CD4-positive, CD25-positive, alpha-beta regulatory T cell (primary cell): ENCODE data around the gene ST3GAL3. TPM values are rescaled to one million over a fixed set of nuclear protein-coding genes. Genes with fewer than 3 reads are reported as not detected.

ENCODE experiments used
- ATAC-seq, 2 donors: fragments of 150-1000 bp; cut with Tn5 transposase; one replicate each; pipeline ENCODE4 v1.10.0; 2021; ENCODE audit warnings: low read depth in 2 of 2, moderate number of reproducible peaks in 2 of 2, moderate library complexity in 1 of 2
- DNase-seq, 3 donors: peaks; one replicate each; pipeline versions ENCODE4 v3.0.0 to v3.0.0-alpha.2; 2012 to 2022; ENCODE audit warnings: mixed read lengths in 1 of 3
- H3K27ac ChIP-seq: one replicate; pipeline ENCODE4 v1.7.0; 2013; ENCODE audit warnings: mild to moderate bottlenecking, low read length; ENCODE audit not compliant: insufficient read depth, poor library complexity, severe bottlenecking
- H3K27me3 ChIP-seq: one replicate; pipeline ENCODE4 v1.7.0; 2013; ENCODE audit warnings: low read length; ENCODE audit not compliant: control insufficient read depth, insufficient read depth
- H3K36me3 ChIP-seq: one replicate; pipeline ENCODE4 v1.7.0; 2013; ENCODE audit warnings: mild to moderate bottlenecking, low read length, moderate library complexity; ENCODE audit not compliant: control insufficient read depth, insufficient read depth
- H3K4me1 ChIP-seq: 2 replicates; pipeline ENCODE4 v1.7.0; 2013; ENCODE audit warnings: mild to moderate bottlenecking, low read length; ENCODE audit not compliant: insufficient read depth, control insufficient read depth, poor library complexity, severe bottlenecking
- H3K4me3 ChIP-seq: one replicate; pipeline ENCODE4 v1.7.0; 2013; ENCODE audit warnings: low read depth, mild to moderate bottlenecking, low read length, moderate library complexity
- H3K9me3 ChIP-seq, 2 experiments: 1 replicate in 1 of 2; 2 replicates in 1 of 2; pipeline ENCODE4 v1.7.0; 2013; ENCODE audit warnings: low read length in 2 of 2, mild to moderate bottlenecking in 1 of 2, moderate library complexity in 1 of 2; ENCODE audit not compliant: control insufficient read depth in 2 of 2
- H3K27ac Mint-ChIP-seq, 3 donors: one replicate each; pipeline ENCODE4 v1.8.0; 2020 to 2022; ENCODE audit warnings: mild to moderate bottlenecking in 3 of 3, mixed read lengths in 3 of 3, moderate library complexity in 2 of 3
- H3K27me3 Mint-ChIP-seq: one replicate; pipeline ENCODE4 v1.8.0; 2022; ENCODE audit warnings: mild to moderate bottlenecking, mixed read lengths
- H3K36me3 Mint-ChIP-seq: one replicate; pipeline ENCODE4 v1.8.0; 2020; ENCODE audit warnings: mixed read lengths
- H3K4me1 Mint-ChIP-seq, 4 donors: one replicate each; pipeline ENCODE4 v1.8.0; 2020 to 2022; ENCODE audit warnings: mixed read lengths in 4 of 4, mild to moderate bottlenecking in 1 of 4
- H3K4me3 Mint-ChIP-seq, 4 donors: one replicate each; pipeline ENCODE4 v1.8.0; 2020 to 2022; ENCODE audit warnings: mild to moderate bottlenecking in 4 of 4, mixed read lengths in 4 of 4, moderate library complexity in 3 of 4
- H3K9me3 Mint-ChIP-seq, 7 donors: one replicate each; pipeline ENCODE4 v1.8.0; 2020 to 2022; ENCODE audit warnings: mixed read lengths in 7 of 7, mild to moderate bottlenecking in 3 of 7, moderate library complexity in 2 of 7
- polyA plus RNA-seq, 4 donors: library from polyadenylated mRNA; unstranded; fragments of 300-500 nt; fragmentation: Illumina TruSeq; gene quantifications; one replicate each; pipeline ENCODE4 v1.2.3, GENCODE V29; 2021
- total RNA-seq: library from RNA; stranded (reverse); gene quantifications from one replicate; pipeline ENCODE4 v1.2.3, GENCODE V29; 2022

ST3GAL3 gene
- total and polyA plus RNA-seq, 5 donors from 2014 or later: 5.7 to 25.0 (median 8.5) TPM

DNA sequence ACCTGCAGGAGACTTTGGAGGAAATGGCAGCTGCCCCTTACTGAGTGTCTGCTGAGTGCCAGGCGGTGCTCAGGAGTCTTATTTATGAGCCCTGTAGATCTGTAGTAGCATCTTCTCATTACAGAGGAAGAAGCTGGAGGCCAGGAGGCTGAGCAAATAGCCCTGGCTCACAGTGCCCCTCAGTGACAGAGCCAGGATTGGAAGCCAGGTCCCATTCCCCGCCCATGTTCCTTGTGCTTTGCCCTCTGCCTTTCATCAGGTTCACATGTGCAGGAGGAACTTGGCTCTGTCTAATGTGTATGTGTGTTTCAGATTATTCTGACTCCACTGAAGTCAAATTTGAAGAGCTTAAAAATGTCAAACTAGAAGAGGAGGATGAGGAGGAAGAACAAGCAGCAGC, 36.1 kb upstream of the ST3GAL3 start:
- no peaks in the 10 kb centered on the region for H3K27me3 ChIP-seq

DNA sequence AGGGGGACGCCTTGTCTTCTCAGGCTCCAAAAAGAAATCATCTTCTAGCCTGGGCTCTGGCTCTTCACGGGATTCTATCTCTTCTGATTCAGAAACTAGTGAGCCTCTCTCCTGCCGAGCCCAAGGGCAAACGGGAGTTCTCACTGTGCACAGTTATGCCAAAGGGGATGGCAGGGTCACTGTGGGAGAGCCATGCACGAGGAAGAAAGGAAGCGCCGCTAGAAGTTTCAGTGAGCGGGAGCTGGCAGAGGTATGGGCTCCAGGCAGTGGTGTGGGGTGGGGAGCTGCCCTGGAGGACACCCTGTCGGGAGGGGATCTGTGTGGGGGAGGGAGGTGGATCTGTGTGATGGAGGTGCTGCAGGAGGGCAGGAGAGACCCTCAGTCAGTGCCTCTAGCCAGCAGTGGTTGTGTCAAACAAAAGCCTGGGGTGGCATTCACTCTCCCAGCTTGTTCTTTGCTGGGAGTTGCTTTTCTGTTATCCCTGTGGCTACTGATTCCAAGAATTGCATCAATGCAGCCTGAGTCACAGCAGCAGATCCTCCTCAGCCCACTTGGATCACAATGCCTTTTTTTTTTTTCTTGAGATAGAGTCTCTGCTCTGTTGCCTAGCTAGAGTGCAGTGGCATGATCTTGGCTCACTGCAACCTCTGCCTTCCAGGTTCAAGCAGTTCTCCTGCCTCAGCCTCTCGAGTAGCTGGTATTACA, 35.6 kb upstream of the ST3GAL3 start:
- Histone ChIP-seq H3K27ac (no peak overlapping the region), H3K4me3 (no peak overlapping the region), H3K4me1 (no peaks in the 10 kb centered on the region), H3K36me3 (peaks cover 82% of the 10 kb centered on the region), H3K27me3 (no peaks in the 10 kb centered on the region), H3K9me3 (no peaks in the 10 kb centered on the region)
- Mint-ChIP-seq H3K4me3 (no peak overlapping the region), H3K9me3 (no peaks in the 10 kb centered on the region), H3K36me3 (peaks cover 55% of the 10 kb centered on the region), H3K27ac (peak overlapping the region in 1 of 3 donors; percentile 73), H3K4me1 (peaks cover 0 to 15% (median 8%) of the 10 kb centered on the region in 4 donors), H3K27me3 (no peaks in the 10 kb centered on the region)
- ATAC-seq (no peak), DNase-seq (no peak)

More for the DNA sequence above, 36.1 kb upstream of the ST3GAL3 start:
- no peak for DNase-seq
- Histone ChIP-seq H3K27ac (no peak overlapping the region), H3K9me3 (no peaks in the 10 kb centered on the region), H3K4me3 (no peak overlapping the region), H3K36me3 (peaks cover 88% of the 10 kb centered on the region), H3K4me1 (no peaks in the 10 kb centered on the region)
- ATAC-seq: no peak
- Mint-ChIP-seq H3K9me3 (no peaks in the 10 kb centered on the region), H3K36me3 (peaks cover 59% of the 10 kb centered on the region), H3K4me1 (peaks cover 0 to 14% (median 8%) of the 10 kb centered on the region in 4 donors), H3K27ac (peak overlapping the region in 1 of 3 donors; percentile 73), H3K4me3 (no peak overlapping the region), H3K27me3 (no peaks in the 10 kb centered on the region)

DNA sequence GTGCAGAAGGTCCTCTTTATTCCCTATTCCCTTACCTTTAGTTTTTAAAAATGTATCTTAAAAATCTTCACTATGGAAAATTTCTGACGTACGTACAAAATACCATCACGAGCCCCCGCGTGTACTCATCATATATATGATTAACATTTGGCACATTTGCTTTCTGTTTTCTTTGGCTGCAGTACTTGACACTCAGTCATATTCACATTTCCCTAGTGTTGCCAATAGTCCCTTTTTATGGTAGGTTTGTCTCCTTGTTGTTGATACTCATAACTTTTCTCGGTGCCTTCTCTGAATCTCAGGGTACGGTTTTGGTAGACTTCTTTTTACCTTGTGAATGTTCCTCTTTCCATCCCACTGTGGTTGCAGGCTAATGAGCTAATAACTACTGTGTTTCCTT, 34.1 kb upstream of the ST3GAL3 start:
- H3K36me3 Mint-ChIP-seq: peaks cover 54% of the 10 kb centered on the region

DNA sequence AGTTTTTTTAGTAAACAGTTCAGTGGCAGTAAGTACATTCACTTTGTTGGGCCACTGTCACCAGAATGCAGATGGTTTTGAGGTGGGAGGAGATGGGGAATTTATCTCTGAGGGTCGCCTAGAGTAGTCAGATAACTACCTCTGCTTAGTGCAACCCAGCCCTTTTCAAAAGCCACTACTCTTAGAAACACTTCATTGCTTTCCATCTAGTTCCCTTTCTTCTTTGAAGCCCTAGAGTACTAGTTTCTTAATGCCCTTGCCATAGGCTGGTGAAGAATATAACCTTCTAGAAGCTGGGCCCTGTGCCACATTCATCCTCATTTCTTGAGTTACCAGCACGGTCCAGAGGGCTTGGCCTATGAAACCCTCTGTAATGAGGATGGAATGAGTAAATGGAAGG, 28.4 kb upstream of the ST3GAL3 start:
- H3K4me3 Mint-ChIP-seq: no peak overlapping the region
- H3K27ac Mint-ChIP-seq: peak overlapping the region; percentile 27 to 62 (median 61)
- H3K4me1 Mint-ChIP-seq: peaks cover 0 to 15% (median 8%) of the 10 kb centered on the region in 4 donors
- H3K27ac ChIP-seq: no peak overlapping the region
- H3K9me3 ChIP-seq: no peaks in the 10 kb centered on the region
- H3K9me3 Mint-ChIP-seq: no peaks in the 10 kb centered on the region
- ATAC-seq (no peak), DNase-seq (no peak)
- H3K4me1 ChIP-seq: no peaks in the 10 kb centered on the region
- no peaks in the 10 kb centered on the region for H3K27me3 ChIP-seq
- peaks cover 62% of the 10 kb centered on the region for H3K36me3 ChIP-seq
- no peaks in the 10 kb centered on the region for H3K27me3 Mint-ChIP-seq
- H3K4me3 ChIP-seq: no peak overlapping the region
- H3K36me3 Mint-ChIP-seq: peaks cover 44% of the 10 kb centered on the region

More for the DNA sequence above, 34.1 kb upstream of the ST3GAL3 start:
- H3K4me3 Mint-ChIP-seq: no peak overlapping the region
- no peak for ATAC-seq
- Histone ChIP-seq H3K27me3 (no peaks in the 10 kb centered on the region), H3K36me3 (peaks cover 76% of the 10 kb centered on the region), H3K27ac (no peak overlapping the region), H3K4me1 (no peaks in the 10 kb centered on the region), H3K9me3 (no peaks in the 10 kb centered on the region), H3K4me3 (no peak overlapping the region)
- H3K27me3 Mint-ChIP-seq: no peaks in the 10 kb centered on the region
- H3K27ac Mint-ChIP-seq: peak overlapping the region in 1 of 3 donors; percentile 2
- H3K9me3 Mint-ChIP-seq: no peaks in the 10 kb centered on the region
- DNase-seq: no peak
- peaks cover 0 to 19% (median 15%) of the 10 kb centered on the region in 4 donors for H3K4me1 Mint-ChIP-seq

DNA sequence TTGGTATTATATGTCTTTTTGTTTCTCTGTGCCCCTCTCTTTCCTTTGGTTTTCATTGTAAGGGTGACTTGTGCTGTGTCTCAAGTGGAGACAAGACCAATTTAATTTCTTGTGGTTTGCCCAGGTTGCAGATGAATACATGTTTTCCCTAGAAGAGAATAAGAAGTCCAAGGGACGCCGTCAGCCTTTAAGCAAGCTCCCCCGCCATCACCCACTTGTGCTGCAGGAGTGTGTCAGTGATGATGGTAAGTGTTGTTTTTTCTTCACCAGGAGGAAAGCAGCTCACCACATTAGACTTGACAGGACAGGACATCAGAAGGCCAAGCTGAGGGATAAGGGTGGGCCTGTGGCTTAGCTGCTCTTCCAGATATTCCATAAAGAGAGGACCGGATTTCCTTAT, 23.8 kb upstream of the ST3GAL3 start:
- Histone ChIP-seq H3K4me3 (no peak overlapping the region), H3K27ac (no peak overlapping the region), H3K27me3 (no peaks in the 10 kb centered on the region), H3K36me3 (peaks cover 80% of the 10 kb centered on the region), H3K9me3 (no peaks in the 10 kb centered on the region), H3K4me1 (no peaks in the 10 kb centered on the region)
- Mint-ChIP-seq H3K36me3 (peaks cover 56% of the 10 kb centered on the region), H3K9me3 (no peaks in the 10 kb centered on the region), H3K27ac (peak overlapping the region in 2 of 3 donors; percentile 35 to 42), H3K4me1 (peaks cover 0 to 5% (median 0%) of the 10 kb centered on the region in 4 donors), H3K27me3 (no peaks in the 10 kb centered on the region), H3K4me3 (no peak overlapping the region)
- ATAC-seq: no peak
- DNase-seq: no peak

DNA sequence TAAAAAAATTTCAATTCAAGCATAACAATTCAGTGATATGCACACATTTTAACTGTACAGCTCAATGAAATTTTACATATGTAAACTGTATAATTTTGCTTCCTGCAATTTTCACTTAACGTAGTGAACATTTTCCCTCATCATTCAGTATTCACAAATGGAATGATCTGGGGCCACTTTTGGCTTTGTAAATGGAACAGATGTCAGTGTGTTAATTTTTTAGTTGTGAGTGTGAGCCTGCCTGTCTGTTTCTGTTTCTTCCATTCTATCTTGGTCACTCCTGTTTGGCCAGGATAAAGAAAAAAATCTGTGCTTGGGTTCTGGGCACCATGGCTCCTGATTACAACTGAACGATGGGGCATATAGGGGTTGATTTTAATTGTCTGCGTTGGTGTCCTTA, 20.5 kb upstream of the ST3GAL3 start:
- Histone ChIP-seq H3K27me3 (no peaks in the 10 kb centered on the region), H3K27ac (no peak overlapping the region), H3K9me3 (no peaks in the 10 kb centered on the region), H3K36me3 (peaks cover 96% of the 10 kb centered on the region), H3K4me3 (no peak overlapping the region), H3K4me1 (no peaks in the 10 kb centered on the region)
- Mint-ChIP-seq H3K36me3 (peaks cover 58% of the 10 kb centered on the region), H3K27me3 (no peaks in the 10 kb centered on the region), H3K4me1 (peaks cover 0 to 2% (median 0%) of the 10 kb centered on the region in 4 donors), H3K4me3 (no peak overlapping the region), H3K9me3 (no peaks in the 10 kb centered on the region), H3K27ac (no peak overlapping the region)
- no peak for DNase-seq
- no peak for ATAC-seq

DNA sequence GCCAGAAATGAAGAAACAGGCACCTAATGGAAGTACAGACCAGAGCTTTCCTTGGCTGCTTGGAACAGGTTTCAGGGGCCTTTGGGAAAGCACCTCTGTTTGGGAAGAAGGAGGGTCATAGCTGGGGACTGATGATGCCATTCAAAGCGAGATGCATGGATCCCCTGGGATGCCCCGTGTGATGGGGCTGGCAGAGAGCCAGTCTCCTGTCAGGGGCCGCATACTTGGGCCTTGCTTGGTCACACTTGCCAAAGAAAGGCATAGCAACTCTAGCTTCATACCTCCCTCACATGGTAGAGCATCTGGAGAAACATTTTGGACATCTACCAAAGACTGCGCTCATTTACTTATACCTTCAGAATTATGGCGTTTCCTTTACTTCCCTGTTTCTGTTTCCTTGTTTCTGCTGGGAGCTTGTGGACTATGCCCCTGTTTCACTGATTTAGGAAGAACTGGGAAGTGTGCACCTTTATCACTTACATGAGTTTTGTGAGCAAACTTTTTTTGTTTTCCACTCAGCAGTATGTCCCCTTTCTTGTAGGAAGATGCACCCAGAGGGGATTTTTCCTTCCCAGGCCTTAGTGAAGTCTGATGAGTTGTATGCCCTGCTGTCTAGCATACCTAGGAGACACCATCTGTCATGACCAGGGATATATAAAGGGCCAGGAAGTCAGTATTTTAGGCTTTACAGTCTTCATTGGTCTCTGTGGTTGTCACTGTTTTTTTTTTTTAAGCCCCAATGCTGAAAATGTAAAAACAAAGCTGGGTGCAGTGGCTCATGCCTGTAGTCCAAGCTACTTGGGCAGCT, 19.8 kb upstream of the ST3GAL3 start:
- Mint-ChIP-seq H3K27me3 (no peaks in the 10 kb centered on the region), H3K9me3 (no peaks in the 10 kb centered on the region), H3K4me1 (peaks cover 0 to 2% (median 0%) of the 10 kb centered on the region in 4 donors), H3K36me3 (peaks cover 62% of the 10 kb centered on the region), H3K4me3 (no peak overlapping the region), H3K27ac (no peak overlapping the region)
- Histone ChIP-seq H3K27ac (no peak overlapping the region), H3K4me3 (no peak overlapping the region), H3K9me3 (no peaks in the 10 kb centered on the region), H3K36me3 (peaks cover 96% of the 10 kb centered on the region), H3K4me1 (no peaks in the 10 kb centered on the region), H3K27me3 (no peaks in the 10 kb centered on the region)
- DNase-seq: no peak
- no peak for ATAC-seq
